Panc1 (cell line): ENCODE data around the gene LBR. TPM values are rescaled to one million over a fixed set of nuclear protein-coding genes. Genes with fewer than 3 reads are reported as not detected.

Experiments used
- ATAC-seq: fragments of 200-7000 bp; cut with Tn5 transposase; 2 replicates; pipeline ENCODE4 v1.9.1; 2020; ENCODE audit warnings: mild to moderate bottlenecking, moderate library complexity
- BruUV-seq: library from RNA; stranded (reverse); fragments of 400-500 nt; replicated peaks from 2 replicates; lab custom pipeline; 2021; lab: Mats Ljungman, UMichigan
- CTCF ChIA-PET: fragments of 300-600 bp; sonication (Branson Sonifier 250); formaldehyde crosslinking; loops from one replicate; lab custom pipeline; 2022; ENCODE audit warnings: antibody characterized with exemption; lab: Charles Lee
- POLR2A ChIA-PET: fragments of 300-600 bp; sonication (Branson Sonifier 250); formaldehyde crosslinking; loops from one replicate; lab custom pipeline; 2022; ENCODE audit warnings: antibody characterized with exemption; lab: Charles Lee
- DNase-seq: peaks from one replicate; pipeline ENCODE4 v3.0.0-alpha.2; 2010; ENCODE audit warnings: low read depth, low spot score
- H3K27ac ChIP-seq: 2 replicates; pipeline ENCODE4 v1.5.1; 2011; ENCODE audit warnings: mild to moderate bottlenecking, low read length, inconsistent platforms
- H3K27me3 ChIP-seq: fragments of 200-500 bp; sonication (Bioruptor generic); 2 replicates; pipeline ENCODE4 v1.6.0; 2014; ENCODE audit warnings: low read length, inconsistent platforms; ENCODE audit not compliant: control insufficient read depth, insufficient read depth
- H3K36me3 ChIP-seq: fragments of 200-500 bp; sonication (Bioruptor generic); 2 replicates; pipeline ENCODE4 v1.5.1; 2014; ENCODE audit warnings: inconsistent platforms, mild to moderate bottlenecking, low read length, moderate library complexity; ENCODE audit not compliant: control insufficient read depth, insufficient read depth
- H3K4me1 ChIP-seq: 2 replicates; pipeline ENCODE4 v1.5.1; 2011; ENCODE audit warnings: inconsistent platforms, mild to moderate bottlenecking, low read length, moderate library complexity; ENCODE audit not compliant: control insufficient read depth, insufficient read depth
- H3K4me3 ChIP-seq, 2 experiments: 2 replicates each; pipeline ENCODE4 v1.5.1; 2011 to 2012; ENCODE audit warnings: low read depth in 2 of 2, low read length in 2 of 2, mild to moderate bottlenecking in 2 of 2, inconsistent platforms in 1 of 2, moderate library complexity in 1 of 2
- H3K9me3 ChIP-seq: fragments of 200-500 bp; sonication (Bioruptor generic); 2 replicates; pipeline ENCODE4 v1.5.1; 2014; ENCODE audit warnings: low read depth, mild to moderate bottlenecking, inconsistent platforms, low read length, moderate library complexity; ENCODE audit not compliant: control insufficient read depth, insufficient read depth
- CTCF ChIP-seq: fragments of 450-650 bp; IDR thresholded peaks from 2 replicates; pipeline ENCODE4 v1.5.1; 2017; ENCODE audit warnings: mild to moderate bottlenecking
- POLR2AphosphoS5 ChIP-seq: IDR thresholded peaks from 2 replicates; pipeline ENCODE4 v1.6.1; 2012; ENCODE audit warnings: mild to moderate bottlenecking, low read depth, low read length, moderate library complexity
- REST ChIP-seq, 2 experiments: IDR thresholded peaks; 2 replicates each; pipeline ENCODE4 v1.6.1; 2011 to 2012; ENCODE audit warnings: low read depth in 2 of 2, control low read depth in 1 of 2, low read length in 1 of 2, mild to moderate bottlenecking in 1 of 2, moderate library complexity in 1 of 2; ENCODE audit not compliant: insufficient read depth in 1 of 2
- SIN3A ChIP-seq: IDR thresholded peaks from 2 replicates; pipeline ENCODE4 v1.6.1; 2012; ENCODE audit warnings: low read depth, mild to moderate bottlenecking, low read length, moderate library complexity, borderline replicate concordance; ENCODE audit not compliant: insufficient read depth
- TCF7L2 ChIP-seq: IDR thresholded peaks from 2 replicates; pipeline ENCODE4 v1.6.1; 2011; ENCODE audit warnings: mild to moderate bottlenecking, low read depth, low read length, inconsistent platforms
- in situ Hi-C: cut with HindIII; loops from 2 replicates; pipeline ENCODE4 v1.10.0; 2016; ENCODE audit warnings: low sequenced_read_pairs, low pct_unique_long_range_greater_than_20kb
- intact Hi-C: fragments of 100-400 bp; cut with micrococcal nuclease; formaldehyde crosslinking; loops from one replicate; pipeline ENCODE4 v1.10.0; 2022; ENCODE audit not compliant: unreplicated experiment
- total RNA-seq: library from RNA; stranded (reverse); gene quantifications from one replicate; pipeline ENCODE4 v1.2.1, GENCODE V29; 2021; ENCODE audit not compliant: unreplicated experiment

The LBR gene
- total RNA-seq, 1 experiment from 2014 or later: 58.2 TPM

DNA sequence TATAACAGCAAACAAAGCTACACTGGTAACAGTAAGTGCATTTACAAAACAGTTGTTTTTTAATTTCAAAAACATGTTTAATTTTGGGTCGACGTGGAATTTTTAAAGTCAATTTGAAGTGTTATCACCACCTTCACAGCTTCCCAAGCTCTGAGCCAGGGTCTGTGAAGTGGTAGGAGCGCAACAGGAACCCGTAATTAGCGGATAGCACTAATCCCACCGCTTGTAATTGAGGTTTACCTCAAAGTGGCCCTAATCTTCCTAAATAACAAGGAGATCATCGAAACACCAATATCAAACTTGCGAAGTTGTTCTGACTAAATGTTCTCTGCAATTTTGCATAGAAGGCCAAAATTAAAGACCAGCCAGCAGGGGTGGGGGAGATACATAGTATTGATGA lies 18.8 kb downstream of the LBR start:
- ChIA-PET POLR2A (no interaction called here), CTCF (no interaction called here)
- no peaks in the 10 kb centered on the region for H3K9me3 ChIP-seq
- no peak overlapping the region for H3K27ac ChIP-seq
- in situ Hi-C loops: no loop called here
- no peaks in the 10 kb centered on the region for H3K27me3 ChIP-seq
- BruUV-seq: no TSS peak
- ATAC-seq (no peak), DNase-seq (no peak)
- H3K4me1 ChIP-seq: no peaks in the 10 kb centered on the region
- H3K4me3 ChIP-seq: no peak overlapping the region
- peaks cover 12% of the 10 kb centered on the region for H3K36me3 ChIP-seq
- intact Hi-C loops: no loop called here
- TF ChIP-seq TCF7L2: no peak
- TF ChIP-seq REST (IDR thresholded peaks at IDR 0.05; ENCODE audit: insufficient read depth in 1 of 2, low read depth in 2 of 2, low read length in 1 of 2): no peak
- no peak for TF ChIP-seq POLR2AphosphoS5
- no peak for TF ChIP-seq SIN3A

- ATAC-seq: no peak
- Histone ChIP-seq H3K27ac (no peak overlapping the region), H3K9me3 (no peaks in the 10 kb centered on the region), H3K4me3 (no peak overlapping the region), H3K27me3 (no peaks in the 10 kb centered on the region), H3K36me3 (peaks cover 12% of the 10 kb centered on the region), H3K4me1 (no peaks in the 10 kb centered on the region)
- POLR2A ChIA-PET: no interaction called here
- no peak for TF ChIP-seq TCF7L2
- TF ChIP-seq CTCF: no peak
- TF ChIP-seq REST (IDR thresholded peaks at IDR 0.05; ENCODE audit: insufficient read depth in 1 of 2, low read depth in 2 of 2, low read length in 1 of 2): no peak
- TF ChIP-seq POLR2AphosphoS5: no peak
- no peak for TF ChIP-seq SIN3A
- intact Hi-C loops (no loop called here), in situ Hi-C loops (no loop called here)
- BruUV-seq: no TSS peak
- CTCF ChIA-PET: no interaction called here
- no peak for DNase-seq
These were observed 19.6 kb downstream of the LBR start for GRCh38 chr1:225408249-225408648.
